IMR-90 (cell line): Measurements from ENCODE around the gene CCDC88A.

Experiments used
- BHLHE40 ChIP-seq: fragments of 150-350 bp; IDR thresholded peaks from 2 replicates; pipeline ENCODE4 v1.6.1; 2016; ENCODE audit warnings: mild to moderate bottlenecking, low read depth, low read length
- CEBPB ChIP-seq: IDR thresholded peaks from 2 replicates; pipeline ENCODE4 v1.6.1; 2012; ENCODE audit warnings: low read depth, low read length, improper control_type of control experiment
- CHD1 ChIP-seq: IDR thresholded peaks from 2 replicates; pipeline ENCODE4 v1.6.1; 2012; ENCODE audit warnings: low read depth, low read length, improper control_type of control experiment
- CTCF ChIP-seq: conservative IDR thresholded peaks from 2 replicates; pipeline ENCODE4 v1.5.1; 2012; ENCODE audit warnings: mild to moderate bottlenecking, low read depth, low read length, improper control_type of control experiment
- ELK1 ChIP-seq: fragments of 150-350 bp; IDR thresholded peaks from 2 replicates; pipeline ENCODE4 v1.6.1; 2016; ENCODE audit warnings: low read depth, mild to moderate bottlenecking, low read length, moderate library complexity, borderline replicate concordance
- FOS ChIP-seq: fragments of 150-350 bp; IDR thresholded peaks from 2 replicates; pipeline ENCODE4 v1.6.1; 2016; ENCODE audit warnings: low read depth, low read length
- MAZ ChIP-seq: IDR thresholded peaks from 2 replicates; pipeline ENCODE4 v1.6.1; 2012; ENCODE audit warnings: low read depth, mild to moderate bottlenecking, low read length, improper control_type of control experiment, moderate library complexity, borderline replicate concordance
- MXI1 ChIP-seq: IDR thresholded peaks from 2 replicates; pipeline ENCODE4 v1.6.1; 2012; ENCODE audit warnings: low read depth, mild to moderate bottlenecking, low read length, moderate library complexity, borderline replicate concordance
- POLR2A ChIP-seq: IDR thresholded peaks from 2 replicates; pipeline ENCODE4 v1.6.1; 2012; ENCODE audit warnings: mild to moderate bottlenecking, low read depth, low read length
- RAD21 ChIP-seq: IDR thresholded peaks from 2 replicates; pipeline ENCODE4 v1.6.1; 2012; ENCODE audit warnings: low read length, improper control_type of control experiment
- RCOR1 ChIP-seq: IDR thresholded peaks from 2 replicates; pipeline ENCODE4 v1.6.1; 2012; ENCODE audit warnings: mild to moderate bottlenecking, low read length, improper control_type of control experiment; ENCODE audit not compliant: insufficient replicate concordance
- RFX5 ChIP-seq: IDR thresholded peaks from 2 replicates; pipeline ENCODE4 v1.8.0; 2012; ENCODE audit warnings: low read depth, mild to moderate bottlenecking, low read length, moderate library complexity
- SMC3 ChIP-seq: fragments of 150-350 bp; IDR thresholded peaks from 2 replicates; pipeline ENCODE4 v1.6.1; 2016; ENCODE audit warnings: low read depth, mild to moderate bottlenecking, antibody characterized with exemption, low read length, moderate library complexity
- USF2 ChIP-seq: fragments of 150-350 bp; IDR thresholded peaks from 2 replicates; pipeline ENCODE4 v1.6.1; 2017; ENCODE audit warnings: mild to moderate bottlenecking, antibody characterized with exemption, low read length, low read depth

- TF ChIP-seq POLR2A (no peak), RAD21 (no peak), MAZ (no peak), CEBPB (peak; percentile 97), BHLHE40 (peak; percentile 72), FOS (peak; percentile 84), CTCF (no peak), RCOR1 (peak; percentile 77), SMC3 (no peak), RFX5 (no peak), MXI1 (no peak), USF2 (no peak), CHD1 (no peak), ELK1 (no peak)
Observed at GRCh38 chr2:55425431-55425831, 5.8 kb upstream of the CCDC88A start.
